Measurements from ENCODE around the gene ATP10B.

The ATP10B gene

GRCh38 chr5:160760008-160760407, 92.0 kb downstream of the ATP10B start:
- Histone ChIP-seq H3K4me2 (ENCODE audit: low read length) (no peak overlapping the region), H3K36me3 (ENCODE audit: insufficient read depth, low read length) (no peaks in the 10 kb centered on the region), H3K4me1 (ENCODE audit: insufficient read depth, low read length, severe bottlenecking) (no peaks in the 10 kb centered on the region), H3K9me3 (ENCODE audit: low read length) (no peaks in the 10 kb centered on the region), H3K27me3 (ENCODE audit: insufficient read depth, low read length) (no peaks in the 10 kb centered on the region), H4K20me1 (ENCODE audit: insufficient read depth, low read length) (no peaks in the 10 kb centered on the region), H3K4me3 (ENCODE audit: low read depth, low read length, poor library complexity, severe bottlenecking) (no peak overlapping the region), H3K27ac (ENCODE audit: low read depth, low read length, poor library complexity, severe bottlenecking) (no peak overlapping the region), H3K79me2 (ENCODE audit: insufficient read depth, low read length) (no peaks in the 10 kb centered on the region), H3K9me2 (ENCODE audit: low read depth, low read length) (no peaks in the 10 kb centered on the region), H3F3A (ENCODE audit: insufficient read depth, low read length) (no peaks in the 10 kb centered on the region), H2AFZ (ENCODE audit: low read length) (no peak overlapping the region), H3K9ac (ENCODE audit: low read length) (no peak overlapping the region)
- TF ChIP-seq CTCF (IDR thresholded peaks at IDR 0.05; ENCODE audit: low read length) (no peak), EZH2 (IDR thresholded peaks at IDR 0.05; ENCODE audit: borderline replicate concordance, low read length) (no peak)

GRCh38 chr5:160757194-160757593, 94.8 kb downstream of the ATP10B start:
- Histone ChIP-seq H3K27me3 (ENCODE audit: insufficient read depth, low read length) (no peaks in the 10 kb centered on the region), H3K4me2 (ENCODE audit: low read length) (no peak overlapping the region), H4K20me1 (ENCODE audit: insufficient read depth, low read length) (no peaks in the 10 kb centered on the region), H3K27ac (ENCODE audit: low read depth, low read length, poor library complexity, severe bottlenecking) (no peak overlapping the region), H3K4me1 (ENCODE audit: insufficient read depth, low read length, severe bottlenecking) (no peaks in the 10 kb centered on the region), H3K36me3 (ENCODE audit: insufficient read depth, low read length) (no peaks in the 10 kb centered on the region), H3F3A (ENCODE audit: insufficient read depth, low read length) (no peaks in the 10 kb centered on the region), H3K9me2 (ENCODE audit: low read depth, low read length) (no peaks in the 10 kb centered on the region), H3K79me2 (ENCODE audit: insufficient read depth, low read length) (no peaks in the 10 kb centered on the region), H3K9me3 (ENCODE audit: low read length) (no peaks in the 10 kb centered on the region), H3K4me3 (ENCODE audit: low read depth, low read length, poor library complexity, severe bottlenecking) (no peak overlapping the region), H3K9ac (ENCODE audit: low read length) (no peak overlapping the region), H2AFZ (ENCODE audit: low read length) (no peak overlapping the region)
- TF ChIP-seq CTCF (IDR thresholded peaks at IDR 0.05; ENCODE audit: low read length) (no peak), EZH2 (IDR thresholded peaks at IDR 0.05; ENCODE audit: borderline replicate concordance, low read length) (no peak)

- TF ChIP-seq CTCF (IDR thresholded peaks at IDR 0.05; ENCODE audit: low read length) (no peak), EZH2 (IDR thresholded peaks at IDR 0.05; ENCODE audit: borderline replicate concordance, low read length) (no peak)
- no peaks in the 10 kb centered on the region for H3K9me3 ChIP-seq (ENCODE audit: low read length)
- H3K27me3 ChIP-seq (ENCODE audit: insufficient read depth, low read length) = no peaks in the 10 kb centered on the region; the same call in 1 of the 2 replicates
- H4K20me1 ChIP-seq (ENCODE audit: insufficient read depth, low read length) = no peaks in the 10 kb centered on the region
- no peak overlapping the region for H2AFZ ChIP-seq (ENCODE audit: low read length)
- H3K79me2 ChIP-seq (ENCODE audit: insufficient read depth, low read length) = no peaks in the 10 kb centered on the region
- H3K4me1 ChIP-seq (ENCODE audit: insufficient read depth, low read length, severe bottlenecking) = no peaks in the 10 kb centered on the region
- no peaks in the 10 kb centered on the region for H3K9me2 ChIP-seq (ENCODE audit: low read depth, low read length)
- no peak overlapping the region for H3K4me2 ChIP-seq (ENCODE audit: low read length)
- H3K36me3 ChIP-seq (ENCODE audit: insufficient read depth, low read length) = no peaks in the 10 kb centered on the region
- no peak overlapping the region for H3K9ac ChIP-seq (ENCODE audit: low read length)
- H3K4me3 ChIP-seq (ENCODE audit: low read depth, low read length, poor library complexity, severe bottlenecking) = no peak overlapping the region
- no peak overlapping the region for H3K27ac ChIP-seq (ENCODE audit: low read depth, low read length, poor library complexity, severe bottlenecking)
- no peaks in the 10 kb centered on the region for H3F3A ChIP-seq (ENCODE audit: insufficient read depth, low read length)
Observed at GRCh38 chr5:160750938-160751657, 100.9 kb downstream of the ATP10B start.
